ENCODE measurements around the gene SP110.
"Not testable (repeated sequence)": the region's sequence is repeated elsewhere in the genome, so short reads cannot be mapped to it uniquely, and the experiment has no call there.

The SP110 gene

DNA sequence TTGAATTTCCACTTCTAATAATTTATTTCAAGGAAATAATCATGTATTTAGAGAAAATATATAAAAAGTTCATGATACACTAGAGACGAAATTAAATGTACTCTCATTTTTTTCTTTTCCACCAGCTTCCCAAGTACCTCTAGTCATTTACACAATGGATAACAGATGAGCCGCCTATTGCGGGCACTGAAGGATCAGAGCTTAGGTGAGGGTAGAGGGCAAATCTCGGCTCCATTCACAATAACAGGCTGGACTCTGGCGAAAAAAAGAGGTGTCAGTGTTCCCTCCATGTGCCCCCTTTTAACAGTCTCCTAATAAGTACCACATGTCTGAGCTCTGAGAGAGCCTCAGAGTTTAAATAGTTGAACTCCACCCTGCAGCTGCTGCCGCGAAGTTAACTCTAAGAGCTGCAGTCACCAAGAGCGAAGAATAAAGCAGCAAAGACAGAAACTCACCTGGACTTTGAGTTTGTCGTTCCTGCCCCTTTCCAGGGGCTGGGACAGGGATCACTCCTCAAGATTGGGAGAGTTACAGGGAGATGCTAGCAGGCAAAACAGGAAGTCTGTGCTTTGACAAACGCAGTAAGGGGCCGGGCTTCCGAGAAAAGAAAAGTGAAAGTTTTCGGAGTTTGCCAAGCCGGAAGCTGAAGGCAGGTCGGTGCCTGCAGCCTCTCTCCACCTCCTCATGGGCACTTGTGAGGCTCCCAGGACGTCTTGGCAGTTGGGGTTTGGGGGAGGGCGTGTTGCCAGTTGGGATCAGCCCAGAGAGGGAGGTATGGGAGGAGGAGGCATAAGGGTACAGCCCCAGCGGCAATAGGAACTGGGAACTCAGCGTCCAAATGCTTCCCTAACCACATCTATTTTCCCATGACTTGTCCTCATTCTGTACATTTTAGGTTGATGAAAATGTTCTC is at the start of gene SP110:
TSS of gene SP110 (minus strand) at position 566 of the 913 bp plus-strand sequence. CDS start 3,057 bp downstream, outside the sequence.
- DNase-seq (ENCODE audit: low read depth), result peak; percentile 85
- peak within 1 kb of the TSS; percentile 81 for H3K4me3 ChIP-seq (ENCODE audit: control insufficient read depth, low read depth, low read length)
- TF ChIP-seq CTCF (conservative IDR thresholded peaks at IDR 0.05; ENCODE audit: control insufficient read depth, insufficient read depth, low read depth, low read length), result no peak

GRCh38 chr2:230268606-230269243 is 48.9 kb upstream of the SP110 start:
- TF ChIP-seq CTCF (conservative IDR thresholded peaks at IDR 0.05; ENCODE audit: control insufficient read depth, insufficient read depth, low read depth, low read length), result no peak
- peak; percentile 34 for DNase-seq (ENCODE audit: low read depth)
- H3K4me3 ChIP-seq (ENCODE audit: control insufficient read depth, low read depth, low read length), result no peak overlapping the region

DNA sequence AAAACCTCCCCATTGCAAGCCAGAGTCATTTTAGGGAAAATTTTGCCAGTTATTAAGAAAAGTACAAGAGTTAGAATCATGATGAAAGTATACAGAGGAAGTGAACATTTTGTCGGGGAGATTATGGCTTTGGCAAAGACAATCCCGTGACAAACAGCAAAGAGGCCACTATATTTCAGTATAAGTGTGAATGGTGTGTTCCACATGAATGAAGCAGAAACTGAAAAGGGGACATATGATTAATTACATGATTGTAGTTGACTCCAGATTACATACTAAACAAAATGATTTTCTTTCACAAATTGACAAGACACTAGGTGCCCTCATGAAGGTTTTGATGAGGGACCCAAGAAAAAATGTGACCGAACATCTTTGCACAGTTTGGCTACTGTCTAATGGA is 47.8 kb upstream of the SP110 start:
- DNase-seq (ENCODE audit: low read depth), result no peak
- TF ChIP-seq CTCF (conservative IDR thresholded peaks at IDR 0.05; ENCODE audit: control insufficient read depth, insufficient read depth, low read depth, low read length), result no peak
- no peak overlapping the region for H3K4me3 ChIP-seq (ENCODE audit: control insufficient read depth, low read depth, low read length)

GRCh38 chr2:230267059-230267458 is 47.3 kb upstream of the SP110 start:
- TF ChIP-seq CTCF (conservative IDR thresholded peaks at IDR 0.05; ENCODE audit: control insufficient read depth, insufficient read depth, low read depth, low read length), result no peak
- DNase-seq (ENCODE audit: low read depth), result no peak
- no peak overlapping the region for H3K4me3 ChIP-seq (ENCODE audit: control insufficient read depth, low read depth, low read length)

DNA sequence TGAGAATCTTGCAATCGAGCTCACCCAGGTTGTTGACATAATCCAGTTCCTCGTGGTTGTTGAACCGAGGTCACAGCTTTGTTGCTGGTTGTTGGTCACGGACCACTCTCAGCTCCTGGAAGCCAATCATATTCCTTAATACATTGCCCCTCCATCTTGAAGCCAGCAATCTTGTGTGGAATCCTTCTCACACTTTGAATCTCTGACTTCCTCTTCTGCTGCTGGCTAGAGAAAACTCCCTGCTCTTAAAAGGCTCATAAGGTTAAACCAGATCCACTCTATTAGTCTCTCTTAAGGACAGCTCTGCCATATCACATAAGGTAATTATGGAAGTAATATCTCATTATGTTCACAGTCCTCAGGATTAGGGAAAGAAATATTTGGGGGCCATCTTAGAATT is 46.9 kb upstream of the SP110 start:
- peak; percentile 7 for DNase-seq (ENCODE audit: low read depth)
- TF ChIP-seq CTCF (conservative IDR thresholded peaks at IDR 0.05; ENCODE audit: control insufficient read depth, insufficient read depth, low read depth, low read length), result no peak
- no peak overlapping the region for H3K4me3 ChIP-seq (ENCODE audit: control insufficient read depth, low read depth, low read length)

DNA sequence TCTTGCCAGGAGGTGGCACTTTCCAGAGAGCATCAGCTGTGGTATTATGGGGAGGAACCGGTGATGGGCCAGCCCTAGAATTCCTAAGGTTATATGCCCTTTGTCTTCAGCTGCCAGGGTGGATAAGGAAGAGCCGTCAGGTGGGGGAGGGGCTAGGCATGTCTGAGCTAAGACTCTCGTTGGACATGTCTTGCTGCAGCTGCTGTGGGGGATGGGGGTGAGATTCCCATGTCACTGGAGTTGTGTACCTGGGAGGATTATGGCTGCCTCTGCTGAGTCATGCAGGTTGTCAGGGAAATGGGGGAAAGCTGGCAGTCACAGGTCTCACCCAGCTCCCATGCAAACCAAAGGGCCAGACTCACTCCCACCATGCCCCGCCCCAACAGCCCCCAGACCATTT is 45.2 kb upstream of the SP110 start:
- H3K4me3 ChIP-seq (ENCODE audit: control insufficient read depth, low read depth, low read length); DNase-seq (ENCODE audit: low read depth): not testable (repeated sequence)

DNA sequence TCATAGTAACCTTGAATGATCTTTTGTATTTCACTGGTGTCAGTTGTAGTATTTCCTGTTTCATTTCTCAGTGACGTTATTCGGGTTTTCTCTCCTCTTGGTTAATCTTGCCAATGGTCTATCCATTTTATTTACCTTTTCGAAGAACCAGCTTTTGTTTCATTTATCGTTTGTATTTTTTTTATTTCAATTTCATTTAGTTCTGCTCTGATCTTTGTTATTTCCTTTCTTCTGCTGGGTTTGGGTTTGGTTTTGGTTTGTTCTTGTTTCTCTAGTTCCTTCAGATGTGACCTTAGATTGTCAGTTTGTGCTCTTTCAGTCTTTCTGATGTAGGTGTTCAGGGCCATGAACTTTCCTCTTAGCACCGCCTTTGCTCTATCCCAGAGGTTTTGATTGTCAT is 42.5 kb upstream of the SP110 start:
- H3K4me3 ChIP-seq (ENCODE audit: control insufficient read depth, low read depth, low read length), result no peak overlapping the region
- TF ChIP-seq CTCF (conservative IDR thresholded peaks at IDR 0.05; ENCODE audit: control insufficient read depth, insufficient read depth, low read depth, low read length), result no peak
- DNase-seq (ENCODE audit: low read depth), result no peak
